Chondrocyte (in vitro differentiated cells): ENCODE data around the gene CCDC27. TPM values are rescaled to one million over a fixed set of nuclear protein-coding genes. Genes with fewer than 3 reads are reported as not detected.
A peak's percentile ranks its signal among the peaks of the same experiment; 100 is the strongest.
"Not testable (repeated sequence)": the region's sequence is repeated elsewhere in the genome, so short reads cannot be mapped to it uniquely, and the experiment has no call there.

ENCODE experiments used
- DNase-seq: peaks from one replicate; pipeline ENCODE4 v3.0.0; 2021; ENCODE audit warnings: mixed read lengths, low spot score
- H3K27ac Mint-ChIP-seq: one replicate; pipeline ENCODE4 v1.8.0; 2021; ENCODE audit warnings: mild to moderate bottlenecking, moderate library complexity, mixed read lengths; ENCODE audit not compliant: unreplicated experiment
- H3K27me3 Mint-ChIP-seq: 2 replicates; pipeline ENCODE4 v1.8.0; 2021; ENCODE audit warnings: low read depth, mixed read lengths
- H3K36me3 Mint-ChIP-seq: 2 replicates; pipeline ENCODE4 v1.8.0; 2021; ENCODE audit warnings: low read depth, mixed read lengths
- H3K4me1 Mint-ChIP-seq: 2 replicates; pipeline ENCODE4 v1.8.0; 2021; ENCODE audit warnings: low read depth, mild to moderate bottlenecking, mixed read lengths
- H3K4me3 Mint-ChIP-seq: one replicate; pipeline ENCODE4 v1.8.0; 2021; ENCODE audit warnings: mild to moderate bottlenecking, moderate library complexity, mixed read lengths; ENCODE audit not compliant: unreplicated experiment
- H3K9me3 Mint-ChIP-seq: 2 replicates; pipeline ENCODE4 v1.8.0; 2021; ENCODE audit warnings: low read depth, mixed read lengths
- CTCF ChIP-seq: fragments of 200-600 bp; sonication (generic); IDR thresholded peaks from 2 replicates; pipeline ENCODE4 v1.5.0; 2021; ENCODE audit warnings: antibody characterized with exemption, mild to moderate bottlenecking, moderate library complexity
- total RNA-seq: library from RNA; stranded (reverse); gene quantifications from 3 replicates; pipeline ENCODE4 v1.2.1, GENCODE V29; 2021

CCDC27 gene
- total RNA-seq, 1 donor from 2014 or later, result not detected

GRCh38 chr1:3746389-3746829, 5.8 kb upstream of the CCDC27 start:
- peak overlapping the region; percentile 70 for H3K4me3 Mint-ChIP-seq
- H3K27me3 Mint-ChIP-seq, result peaks cover 8% of the 10 kb centered on the region
- peaks cover 3% of the 10 kb centered on the region for H3K36me3 Mint-ChIP-seq
- peak; percentile 87 for DNase-seq
- H3K27ac Mint-ChIP-seq, result peak overlapping the region; percentile 36
- H3K4me1 Mint-ChIP-seq, result peaks cover 28% of the 10 kb centered on the region
- H3K9me3 Mint-ChIP-seq, result no peaks in the 10 kb centered on the region
- TF ChIP-seq CTCF, result no peak

GRCh38 chr1:3746830-3747521, 5.3 kb upstream of the CCDC27 start:
- Mint-ChIP-seq H3K9me3 (no peaks in the 10 kb centered on the region), H3K4me1 (peaks cover 28% of the 10 kb centered on the region), H3K27ac (peak overlapping the region; percentile 17), H3K27me3 (peaks cover 11% of the 10 kb centered on the region), H3K4me3 (peak overlapping the region; percentile 70), H3K36me3 (no peaks in the 10 kb centered on the region)
- no peak for TF ChIP-seq CTCF
- peak; percentile 90 for DNase-seq

GRCh38 chr1:3747522-3747848, 4.8 kb upstream of the CCDC27 start:
- H3K9me3 Mint-ChIP-seq, result no peaks in the 10 kb centered on the region
- no peak overlapping the region for H3K27ac Mint-ChIP-seq
- H3K4me3 Mint-ChIP-seq, result peak overlapping the region; percentile 70
- H3K27me3 Mint-ChIP-seq, result peaks cover 15% of the 10 kb centered on the region
- no peaks in the 10 kb centered on the region for H3K36me3 Mint-ChIP-seq
- peaks cover 28% of the 10 kb centered on the region for H3K4me1 Mint-ChIP-seq
- no peak for TF ChIP-seq CTCF
- DNase-seq, result no peak

- Mint-ChIP-seq H3K4me3 (peak overlapping the region; percentile 70), H3K9me3 (no peaks in the 10 kb centered on the region), H3K27ac (no peak overlapping the region), H3K27me3 (peaks cover 15% of the 10 kb centered on the region), H3K4me1 (peaks cover 28% of the 10 kb centered on the region), H3K36me3 (no peaks in the 10 kb centered on the region)
- TF ChIP-seq CTCF, result no peak
- DNase-seq, result no peak
These were observed 4.3 kb upstream of the CCDC27 start for GRCh38 chr1:3747903-3748302.

GRCh38 chr1:3748316-3748900, 3.8 kb upstream of the CCDC27 start:
- Mint-ChIP-seq H3K4me1 (peaks cover 28% of the 10 kb centered on the region), H3K4me3 (peak overlapping the region; percentile 70), H3K27me3 (peaks cover 15% of the 10 kb centered on the region)
- not testable (repeated sequence) for H3K9me3 Mint-ChIP-seq, H3K36me3 Mint-ChIP-seq, DNase-seq, H3K27ac Mint-ChIP-seq

- Mint-ChIP-seq H3K4me3 (no peak overlapping the region), H3K27ac (no peak overlapping the region), H3K36me3 (no peaks in the 10 kb centered on the region), H3K4me1 (peaks cover 28% of the 10 kb centered on the region), H3K27me3 (peaks cover 15% of the 10 kb centered on the region), H3K9me3 (no peaks in the 10 kb centered on the region)
- no peak for TF ChIP-seq CTCF
- no peak for DNase-seq
These were observed 2.7 kb upstream of the CCDC27 start for GRCh38 chr1:3749512-3749911.
